T-helper 22 cell (primary cell): ENCODE results near the gene ZMYND8.
"Not testable (repeated sequence)": the region's sequence is repeated elsewhere in the genome, so short reads cannot be mapped to it uniquely, and the experiment has no call there.

Experiments used
- DNase-seq: peaks from one replicate; pipeline ENCODE4 v3.0.0-alpha.2; 2020; ENCODE audit warnings: low read depth

The ZMYND8 gene

DNA sequence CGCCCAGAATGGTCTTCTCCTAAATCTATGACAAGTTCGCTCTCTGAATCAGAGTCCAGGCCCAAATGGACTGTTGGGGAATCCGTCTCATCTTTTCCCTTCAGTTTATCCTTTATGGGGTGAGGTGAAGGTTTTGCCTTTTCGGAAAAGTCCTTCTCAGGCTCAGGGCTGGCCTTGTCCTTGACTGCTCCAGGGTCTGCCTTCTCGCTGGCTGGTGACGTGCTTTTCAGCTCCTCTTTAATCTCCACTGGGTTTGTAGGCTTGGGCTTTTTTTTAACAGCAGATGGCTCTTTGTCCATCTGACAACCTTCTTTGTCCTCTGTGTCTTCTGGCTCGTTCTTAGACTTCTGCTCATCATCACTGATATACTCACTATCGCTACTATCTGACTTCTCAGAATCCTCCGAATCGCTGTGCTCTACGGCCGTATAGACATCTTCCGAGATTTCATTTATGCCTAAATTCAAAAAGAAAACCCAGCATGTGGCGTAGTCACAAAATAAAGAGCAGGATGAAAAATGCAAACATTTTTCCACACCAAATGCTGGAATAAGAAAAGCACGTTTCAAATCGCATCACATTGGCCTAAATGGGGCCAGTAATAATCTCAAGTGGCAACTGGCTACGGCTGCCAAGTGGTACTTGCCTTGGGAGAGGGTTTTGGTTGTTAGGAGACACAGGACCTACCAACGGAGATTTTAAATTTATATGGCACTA lies 110.3 kb downstream of the ZMYND8 start:
- DNase-seq, result no peak

DNA sequence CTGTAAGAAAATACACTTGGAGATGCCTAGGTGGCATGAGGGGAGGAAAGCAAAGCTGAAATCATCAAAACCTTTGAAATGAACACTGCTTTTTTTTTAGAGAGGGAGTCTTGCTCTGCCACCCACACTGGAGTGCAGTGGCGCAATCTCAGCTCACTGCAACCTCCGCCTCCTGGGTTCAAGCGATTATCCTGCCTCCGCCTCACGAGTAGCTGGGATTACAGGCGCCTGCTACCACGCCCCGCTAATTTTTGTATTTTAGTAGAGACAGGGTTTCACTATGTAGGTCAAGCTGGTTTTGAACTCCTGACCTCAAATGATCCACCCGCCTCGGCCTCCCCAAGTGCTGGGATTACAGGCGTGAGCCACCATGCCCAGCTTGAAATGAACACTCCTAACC lies 111.3 kb downstream of the ZMYND8 start:
- DNase-seq, result not testable (repeated sequence)

DNA sequence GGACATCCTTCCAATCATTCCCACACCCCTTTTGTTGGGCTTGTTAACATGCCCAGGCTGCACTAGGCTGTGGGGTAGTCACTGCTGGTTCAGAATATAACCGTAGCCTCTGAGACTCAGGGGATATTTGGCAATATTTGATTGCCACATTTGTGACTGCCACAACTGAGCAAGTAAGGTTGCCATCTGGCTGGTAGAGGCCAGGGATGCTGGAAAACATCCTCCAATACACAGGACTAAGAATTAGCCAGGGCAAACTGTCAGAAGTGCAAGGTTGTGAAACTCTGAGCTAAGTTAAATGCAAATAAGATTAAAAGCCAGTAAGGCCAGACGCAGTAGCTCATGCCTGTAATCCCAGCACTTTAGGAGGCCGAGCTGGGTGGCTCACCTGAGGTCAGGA lies 112.0 kb downstream of the ZMYND8 start:
- DNase-seq, result no peak

DNA sequence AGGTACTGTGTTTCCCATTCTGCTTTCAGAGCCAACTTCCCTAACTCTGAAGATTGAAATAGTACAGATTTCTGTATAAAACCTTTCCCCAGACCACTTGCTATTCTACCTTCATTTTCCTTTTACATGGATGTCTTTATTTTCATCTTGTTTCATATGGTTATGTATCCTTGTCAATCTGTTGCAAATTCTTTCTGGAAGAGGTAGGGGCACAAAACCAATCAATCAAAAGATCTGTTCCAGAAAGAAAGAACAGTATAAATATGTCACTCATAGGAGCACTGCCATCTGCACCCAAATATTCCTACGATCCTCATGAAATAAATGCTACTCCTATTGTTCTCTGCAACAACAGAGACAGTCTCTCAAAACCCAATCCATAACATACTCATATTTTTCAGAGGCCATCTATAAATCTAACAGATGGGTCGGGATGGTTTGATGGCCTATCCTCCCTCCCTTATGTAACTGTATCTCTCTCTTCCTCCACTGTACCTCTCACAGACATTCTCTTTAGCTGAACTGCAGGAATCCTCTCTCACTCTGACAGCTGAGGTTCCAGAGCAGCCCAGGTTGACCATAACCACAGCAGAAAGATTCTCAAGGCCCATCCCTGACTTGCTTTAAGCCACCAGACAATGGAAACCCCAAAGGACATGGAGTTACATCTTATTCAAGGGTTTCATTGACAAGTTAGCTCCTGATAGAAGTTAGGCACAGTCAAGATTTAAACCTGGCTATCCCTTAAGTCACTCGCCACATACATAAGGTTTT lies 112.8 kb downstream of the ZMYND8 start:
- no peak for DNase-seq

DNA sequence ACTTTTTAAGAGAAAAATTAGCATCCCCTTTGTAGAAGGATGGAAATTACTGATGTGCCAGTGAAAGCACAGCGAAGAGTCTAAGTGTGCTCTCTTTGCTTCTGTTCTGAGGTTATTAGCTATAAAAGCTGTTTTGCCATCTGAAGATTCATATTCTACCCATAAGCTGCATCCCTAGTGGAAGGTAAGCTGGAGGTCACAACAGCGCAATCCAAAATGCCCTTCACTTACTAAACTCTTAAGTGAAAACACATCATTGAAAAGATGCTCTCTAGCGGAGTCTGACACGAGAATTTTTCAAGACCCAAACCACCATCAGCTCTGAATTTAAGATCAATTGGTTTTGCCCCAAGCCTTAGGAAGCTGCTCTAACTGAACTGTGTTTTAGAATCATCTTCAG lies 113.5 kb downstream of the ZMYND8 start:
- DNase-seq, result no peak

DNA sequence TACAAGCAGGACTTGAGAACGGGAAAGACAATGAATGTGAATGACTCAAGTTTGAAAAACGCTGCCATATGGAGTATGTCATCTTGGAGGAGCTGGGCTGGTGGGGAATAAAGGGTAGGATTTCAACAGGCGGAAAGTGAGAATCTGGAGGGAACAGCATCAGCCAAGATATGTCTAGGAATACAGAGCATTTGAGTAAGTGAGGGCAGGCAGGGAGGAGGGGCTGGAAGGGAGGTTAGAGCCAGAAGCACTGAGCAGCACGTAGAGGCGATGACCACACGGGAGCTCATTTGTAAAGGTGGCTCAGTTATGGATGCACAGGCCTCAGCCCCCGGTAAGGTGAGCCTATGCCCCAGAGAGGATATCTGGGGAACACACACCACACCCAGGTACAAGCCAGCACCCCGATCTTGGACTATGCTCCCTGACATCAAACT lies 115.1 kb downstream of the ZMYND8 start:
- no peak for DNase-seq

DNA sequence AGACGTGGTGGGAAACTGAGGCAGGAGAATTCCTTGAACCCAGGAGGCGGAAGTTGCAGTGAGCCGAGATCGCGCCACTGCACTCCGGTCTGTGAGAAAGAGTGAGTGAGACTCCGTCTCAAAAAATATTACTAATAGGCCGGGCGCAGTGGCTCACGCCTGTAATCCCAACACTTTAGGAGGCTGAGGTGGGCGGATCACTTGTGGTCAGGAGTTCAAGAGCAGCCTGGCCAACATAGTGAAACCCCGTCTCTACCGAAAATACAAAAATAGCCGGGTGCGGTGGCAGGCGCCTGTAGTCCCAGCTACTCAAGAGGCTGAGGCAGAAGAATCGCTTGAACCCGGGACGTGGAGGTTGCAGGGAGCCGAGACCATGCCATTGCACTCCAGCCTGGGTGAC lies 116.4 kb downstream of the ZMYND8 start:
- not testable (repeated sequence) for DNase-seq

DNA sequence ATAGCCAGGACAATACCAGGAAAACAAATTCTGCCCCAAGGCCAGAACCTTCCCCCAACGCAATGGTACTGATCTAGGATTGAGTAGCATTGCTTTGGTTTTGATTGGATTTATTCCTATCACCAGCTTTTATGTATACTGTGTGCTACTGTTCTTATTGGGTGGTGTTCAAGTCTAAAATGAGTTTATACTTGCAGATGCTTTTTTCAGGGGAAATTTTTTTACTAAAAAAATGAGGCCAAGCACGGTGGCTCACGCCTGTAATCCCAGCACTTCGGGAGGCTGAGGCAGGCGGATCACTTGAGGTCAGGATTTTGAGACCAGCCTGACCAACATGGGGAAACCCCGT lies 116.8 kb downstream of the ZMYND8 start:
- DNase-seq, result no peak

DNA sequence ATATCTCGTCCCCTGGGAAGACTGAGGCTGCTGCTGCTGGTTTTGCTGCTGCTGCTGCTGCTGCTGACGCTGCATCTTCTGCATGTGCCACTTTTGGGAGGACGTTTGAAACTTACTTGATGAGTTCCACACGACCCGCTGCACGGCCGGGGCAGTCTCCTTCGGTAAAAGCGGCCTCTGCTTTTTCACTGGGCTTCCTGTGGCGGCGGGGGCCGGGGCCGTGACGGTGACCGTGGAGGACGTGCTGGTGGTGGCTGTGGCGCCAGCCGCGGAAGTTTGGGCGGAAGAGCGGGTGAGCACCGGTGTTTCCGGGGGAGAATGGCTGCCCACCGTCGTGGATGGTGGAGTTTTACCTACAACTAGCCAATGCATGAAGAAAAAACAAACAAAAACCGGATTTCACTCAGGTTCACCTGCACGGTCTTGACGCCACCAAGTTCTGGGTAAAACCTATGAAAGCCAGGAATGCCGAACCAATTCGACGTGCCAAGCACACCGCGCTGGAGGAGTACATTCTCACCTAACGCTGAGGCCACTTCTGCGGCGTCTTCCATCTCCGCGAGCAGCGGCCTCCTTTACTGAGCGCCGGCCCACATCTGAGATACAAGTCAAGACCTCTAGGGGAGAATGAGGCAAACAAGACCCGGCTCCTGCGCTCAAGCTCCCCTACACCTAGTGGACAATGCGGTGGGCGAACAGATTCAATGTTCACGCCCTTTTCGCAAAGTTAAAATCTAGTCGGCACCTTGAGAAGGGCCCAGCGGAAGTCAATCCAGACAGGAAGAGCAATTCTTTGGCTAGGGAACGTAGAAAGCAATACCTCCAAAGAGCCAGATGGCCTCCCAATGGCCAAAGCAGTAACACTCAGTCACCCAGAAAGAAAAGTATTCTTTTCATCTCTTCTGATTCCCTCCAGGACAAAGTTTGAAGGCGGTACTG lies 117.5 kb downstream of the ZMYND8 start:
- DNase-seq, result no peak

DNA sequence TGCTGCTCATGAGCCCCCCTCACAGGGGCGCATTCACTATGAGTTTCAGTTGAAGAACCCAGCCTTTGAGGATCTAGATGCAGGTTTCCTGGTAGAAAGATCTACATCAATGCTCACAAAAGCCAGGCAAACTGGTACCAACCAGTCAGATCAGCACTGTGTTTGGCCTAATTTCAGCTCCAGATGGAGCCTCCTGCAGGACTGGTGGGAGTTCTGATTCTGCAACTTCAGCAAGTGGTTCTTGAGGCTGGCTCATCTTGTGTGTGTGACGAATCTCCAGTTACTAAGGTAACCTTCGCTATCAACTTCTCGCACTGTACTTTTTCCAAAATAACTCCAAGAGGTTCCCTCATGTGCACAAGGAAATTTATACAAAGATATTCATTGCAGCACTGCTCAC lies 118.8 kb downstream of the ZMYND8 start:
- no peak for DNase-seq

DNA sequence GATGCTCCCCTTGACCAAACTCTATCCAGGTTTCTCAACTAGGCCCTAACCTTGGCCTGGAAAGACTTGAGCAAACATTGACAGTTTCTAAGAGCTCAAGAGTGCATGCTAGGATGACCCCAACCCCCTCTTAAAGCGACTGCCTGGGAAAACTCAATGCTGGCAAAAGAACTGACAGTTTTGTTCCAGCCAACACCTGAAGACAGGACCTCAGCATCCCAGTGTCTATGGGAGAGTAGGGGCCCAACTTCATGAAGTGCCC lies 119.9 kb downstream of the ZMYND8 start:
- no peak for DNase-seq

DNA sequence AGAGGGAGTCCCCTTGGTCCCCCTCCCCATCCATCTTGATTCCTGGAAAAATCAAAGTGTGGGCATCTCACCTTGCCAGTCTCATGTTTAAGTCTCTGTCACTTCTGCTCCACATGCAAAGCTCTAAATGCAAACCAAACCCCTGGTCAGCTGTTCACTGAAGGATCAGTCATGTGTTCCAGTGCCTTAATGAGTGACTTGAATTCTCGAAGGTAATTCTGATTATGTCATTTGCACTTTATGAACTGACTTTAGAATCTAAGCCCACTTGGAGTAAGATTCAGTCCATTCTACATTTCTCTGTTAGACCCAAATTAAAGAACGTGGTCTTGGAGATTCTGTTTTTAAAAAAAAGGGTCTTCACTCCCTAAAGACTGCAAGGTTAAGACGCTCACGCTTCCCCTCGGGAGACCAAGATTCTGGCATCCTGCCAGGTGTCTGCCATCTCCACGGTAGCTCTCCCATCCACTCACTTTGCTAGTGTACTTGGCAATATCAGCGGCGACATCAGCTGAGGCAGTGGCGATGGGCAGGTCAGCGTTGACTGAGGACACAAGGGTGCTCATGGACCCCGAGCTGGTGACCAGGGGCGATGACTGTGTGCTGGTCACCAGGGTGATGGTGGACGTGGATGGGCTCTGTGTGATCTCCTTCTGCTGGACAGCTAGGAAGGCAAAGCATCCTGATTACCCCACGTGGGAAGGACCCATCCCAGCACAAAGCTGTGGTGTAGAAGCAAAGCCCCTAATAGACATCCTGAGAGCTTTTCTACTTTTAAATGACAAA lies 120.5 kb downstream of the ZMYND8 start:
- no peak for DNase-seq

DNA sequence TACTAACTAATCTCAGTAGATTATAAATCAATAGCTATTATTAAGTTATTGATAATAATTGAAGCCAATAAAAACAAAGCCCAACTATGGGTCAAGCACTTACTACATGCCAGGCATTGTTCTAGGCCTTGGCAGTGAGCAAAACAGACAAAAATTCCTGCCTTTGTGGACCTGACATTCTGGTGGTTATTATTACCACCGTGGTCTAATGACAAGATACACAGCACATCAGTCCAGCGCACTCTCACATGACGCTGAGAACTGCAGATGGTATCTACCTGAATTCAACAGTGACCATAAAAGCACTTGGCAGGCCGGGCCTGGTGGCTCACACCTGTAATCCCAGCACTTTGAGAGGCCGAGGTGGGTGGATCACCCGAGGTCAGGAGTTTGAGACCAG lies 121.4 kb downstream of the ZMYND8 start:
- no peak for DNase-seq

DNA sequence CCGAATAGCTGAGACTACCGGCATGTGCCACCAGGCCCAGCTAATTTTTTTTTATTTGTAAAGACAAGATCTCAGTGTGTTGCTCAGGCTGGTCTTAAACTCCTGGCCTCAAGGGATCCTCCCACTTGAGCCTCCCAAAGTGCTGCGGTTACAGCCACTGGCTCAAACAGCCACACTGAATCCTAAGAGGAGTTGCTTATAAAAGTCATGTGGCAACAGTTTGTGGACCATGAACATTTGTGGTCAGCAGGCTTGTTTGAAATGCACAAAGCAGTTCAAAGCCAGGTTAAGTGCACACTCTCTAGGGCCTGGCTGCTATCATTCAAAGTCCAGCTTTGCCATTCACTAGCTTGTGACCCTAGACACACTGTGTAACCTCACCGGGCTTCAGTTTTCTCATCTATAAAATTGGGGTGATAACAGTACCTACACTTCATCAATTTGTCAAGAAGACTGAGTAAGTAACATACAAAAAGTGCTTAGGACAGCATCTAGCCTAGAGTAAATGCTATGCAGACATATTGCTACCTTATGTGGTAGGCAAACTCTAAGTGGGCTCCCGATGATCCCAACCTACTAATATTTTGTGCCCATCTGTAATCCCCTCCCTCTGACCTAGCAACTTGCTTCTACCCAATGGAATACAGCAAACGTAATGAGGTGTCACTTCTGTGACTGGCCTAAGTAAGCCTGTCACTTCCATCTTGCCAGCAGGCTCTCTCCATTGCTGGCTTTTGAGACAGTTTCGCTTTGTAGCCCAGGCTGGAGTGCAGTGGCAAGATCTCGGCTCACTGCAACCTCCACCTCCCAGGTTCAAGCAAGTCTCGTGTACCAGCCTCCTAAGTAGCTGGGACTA lies 122.9 kb downstream of the ZMYND8 start:
- DNase-seq, result no peak

DNA sequence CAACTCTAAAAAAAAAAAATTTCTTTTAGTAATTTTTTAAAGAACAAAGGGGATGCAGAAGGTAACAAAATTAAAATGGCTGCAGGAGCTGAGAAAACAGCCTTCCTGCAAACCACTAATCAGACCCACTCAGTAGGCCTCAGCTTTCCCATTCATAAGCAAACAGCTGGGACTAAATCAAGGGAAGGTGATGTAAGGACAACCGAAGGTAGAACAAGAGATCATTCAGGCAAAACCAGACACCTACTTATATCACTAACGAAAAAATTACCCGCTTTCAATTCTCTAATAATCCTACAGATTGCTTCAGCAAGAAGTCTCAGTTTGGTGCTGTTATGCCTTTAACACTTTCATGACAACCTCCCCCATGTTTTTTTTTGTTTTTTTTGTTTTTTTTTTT lies 124.0 kb downstream of the ZMYND8 start:
- DNase-seq, result no peak

DNA sequence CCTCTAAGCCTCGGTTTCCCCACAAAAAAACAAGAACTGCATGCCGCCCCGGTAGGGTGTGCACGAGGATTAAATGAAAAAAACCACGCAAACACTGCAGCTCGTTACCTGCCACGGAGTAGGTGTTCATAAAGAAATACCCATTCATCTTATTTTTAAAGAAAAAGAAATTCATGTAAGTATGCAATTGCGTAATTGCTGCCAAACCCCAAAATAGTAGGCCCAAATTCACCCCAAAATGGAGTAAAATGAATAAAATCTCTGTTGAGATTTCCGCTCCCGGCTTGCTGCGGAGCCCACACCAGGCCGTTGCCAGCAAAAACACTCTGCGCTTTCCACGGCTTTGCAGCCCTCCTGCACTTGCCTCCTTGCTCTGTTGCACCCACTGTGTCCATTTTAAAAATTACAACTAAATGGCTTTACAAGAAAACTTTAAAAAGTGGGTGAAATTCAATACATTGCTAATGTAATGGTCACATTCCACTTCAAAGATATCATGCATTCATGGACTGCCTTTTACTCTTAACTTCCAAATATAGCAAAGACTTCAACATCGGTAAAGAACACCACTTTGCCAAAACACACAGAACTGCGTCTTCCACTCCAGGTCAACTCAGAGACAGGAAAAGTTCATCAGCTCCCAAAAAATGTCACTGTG lies 125.0 kb downstream of the ZMYND8 start:
- DNase-seq, result no peak

DNA sequence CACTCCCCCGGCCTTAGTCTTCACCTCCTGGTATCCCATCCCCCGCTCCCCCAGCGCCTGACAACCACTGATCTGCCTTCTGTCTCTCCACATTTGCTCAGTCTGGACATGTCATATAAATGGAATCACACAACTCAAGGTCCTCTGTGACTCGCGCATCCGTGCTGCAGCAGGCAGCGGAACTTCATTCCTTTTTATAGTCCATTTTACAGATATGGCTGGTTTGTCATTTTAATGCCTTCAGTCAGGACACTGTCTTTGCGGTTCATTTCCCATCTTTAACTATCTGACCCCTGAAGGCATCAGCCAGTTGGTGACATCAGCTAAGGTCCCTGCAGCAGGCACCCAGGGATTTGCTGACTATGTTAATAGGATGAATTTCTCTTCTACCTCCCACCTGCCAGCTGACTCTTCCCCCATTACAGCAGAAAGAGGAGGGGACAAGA lies 125.7 kb downstream of the ZMYND8 start:
- DNase-seq, result no peak

DNA sequence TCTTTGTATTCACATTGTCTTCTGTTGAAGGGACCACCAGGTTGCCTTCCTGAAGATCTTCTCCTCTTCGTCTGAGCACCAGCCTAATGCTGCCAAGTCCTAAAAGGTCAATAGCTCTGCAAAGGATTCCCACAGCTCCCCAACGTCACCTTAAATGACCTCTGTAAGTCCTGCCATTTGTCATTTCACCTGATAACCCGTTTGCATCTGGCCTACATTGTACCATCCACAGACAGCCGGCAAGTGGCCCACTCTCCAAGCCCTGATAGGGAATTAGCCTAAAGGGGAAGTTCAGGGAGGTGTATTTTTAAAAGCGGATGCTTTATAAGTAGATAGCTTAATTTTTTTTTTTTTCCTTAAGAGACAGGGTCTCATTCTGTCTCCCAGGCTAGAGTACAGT lies 127.8 kb downstream of the ZMYND8 start:
- DNase-seq, result no peak

DNA sequence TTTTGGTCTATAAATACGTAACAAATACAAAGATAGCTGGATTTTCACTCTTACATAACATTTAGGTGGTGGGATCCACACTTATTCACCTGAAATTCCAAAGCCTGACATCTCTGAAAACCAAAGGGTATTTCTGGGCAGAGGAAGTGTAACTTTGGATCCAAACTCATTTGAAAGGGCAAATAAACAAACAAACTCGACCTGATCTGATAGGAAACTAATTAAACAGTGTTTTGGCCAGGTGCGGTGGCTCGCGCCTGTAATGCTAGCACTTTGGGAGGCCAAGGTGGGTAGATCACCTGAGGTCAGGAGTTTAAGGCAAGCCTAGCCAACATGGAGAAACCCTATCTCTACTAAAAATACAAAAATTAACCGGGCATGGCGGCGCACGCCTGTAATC lies 128.9 kb downstream of the ZMYND8 start:
- DNase-seq, result no peak

DNA sequence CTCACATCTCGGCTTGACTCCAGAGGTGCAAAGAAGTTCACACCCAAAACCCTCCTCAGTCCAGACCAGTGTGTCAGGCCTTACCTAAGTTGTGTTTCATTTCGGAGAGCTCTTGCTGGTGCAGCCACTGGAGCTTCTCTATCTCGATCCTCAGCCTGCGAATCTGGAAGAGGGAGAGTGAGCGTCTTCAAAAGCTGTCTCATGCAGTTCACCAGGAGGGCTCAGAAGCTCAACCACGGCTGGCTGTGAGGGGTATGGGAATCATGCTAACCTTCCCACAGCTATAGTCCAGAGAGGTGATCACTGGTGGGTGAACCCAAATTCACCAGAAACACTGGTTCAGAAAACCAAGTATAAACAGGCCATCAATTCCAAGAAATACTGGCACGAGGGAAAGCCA lies 129.4 kb downstream of the ZMYND8 start:
- DNase-seq, result no peak

DNA sequence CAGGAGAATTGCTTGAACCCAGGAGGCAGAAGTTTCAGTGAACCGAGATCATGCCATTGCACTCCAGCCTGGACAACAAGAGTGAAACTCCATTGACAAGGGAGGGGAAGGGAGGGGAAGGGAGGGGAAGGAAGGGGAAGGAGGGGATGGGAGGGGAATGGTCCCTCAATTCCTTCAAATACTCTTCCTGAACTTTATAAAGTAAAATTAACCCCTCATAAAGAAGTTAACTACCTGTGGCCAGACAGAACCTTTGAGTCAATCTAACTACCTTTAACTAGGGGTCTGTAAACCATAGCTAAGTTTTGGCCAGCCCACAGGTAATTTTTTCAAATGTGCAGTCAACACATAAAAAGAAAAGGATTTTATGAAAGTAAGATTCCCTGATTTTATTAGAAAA lies 131.0 kb downstream of the ZMYND8 start:
- no peak for DNase-seq
